Measurements from ENCODE around the gene SHC3. TPM values are rescaled to one million over a fixed set of nuclear protein-coding genes. Genes with fewer than 3 reads are reported as not detected.

SHC3 gene
- total RNA-seq, 1 donor: 11.7 TPM

- H3K4me3 ChIP-seq (ENCODE audit: low read depth, low read length): no peak overlapping the region
- no peak for TF ChIP-seq CTCF (IDR thresholded peaks at IDR 0.05; ENCODE audit: insufficient read depth, low read depth, low read length)
- peak; percentile 90 for DNase-seq (ENCODE audit: low read depth)
Measured at GRCh38 chr9:89021154-89021803, 157.3 kb downstream of the SHC3 start.

- TF ChIP-seq CTCF (IDR thresholded peaks at IDR 0.05; ENCODE audit: insufficient read depth, low read depth, low read length): no peak
- DNase-seq (ENCODE audit: low read depth): no peak
Measured at GRCh38 chr9:89020754-89021153, 157.9 kb downstream of the SHC3 start.

GRCh38 chr9:89015336-89015735, 163.3 kb downstream of the SHC3 start:
- DNase-seq (ENCODE audit: low read depth): no peak
- no peak overlapping the region for H3K4me3 ChIP-seq (ENCODE audit: low read depth, low read length)
- no peak for TF ChIP-seq CTCF (IDR thresholded peaks at IDR 0.05; ENCODE audit: insufficient read depth, low read depth, low read length)

More at GRCh38 chr9:89020754-89021153, 157.9 kb downstream of the SHC3 start:
- no peak overlapping the region for H3K4me3 ChIP-seq (ENCODE audit: low read depth, low read length)

GRCh38 chr9:89014153-89014552, 164.5 kb downstream of the SHC3 start:
- DNase-seq (ENCODE audit: low read depth): no peak
- TF ChIP-seq CTCF (IDR thresholded peaks at IDR 0.05; ENCODE audit: insufficient read depth, low read depth, low read length): no peak
- H3K4me3 ChIP-seq (ENCODE audit: low read depth, low read length): no peak overlapping the region

- DNase-seq (ENCODE audit: low read depth): no peak
- TF ChIP-seq CTCF (IDR thresholded peaks at IDR 0.05; ENCODE audit: insufficient read depth, low read depth, low read length): no peak
- H3K4me3 ChIP-seq (ENCODE audit: low read depth, low read length): no peak overlapping the region
Measured at GRCh38 chr9:89013660-89014059, 165.0 kb downstream of the SHC3 start.

- no peak for TF ChIP-seq CTCF (IDR thresholded peaks at IDR 0.05; ENCODE audit: insufficient read depth, low read depth, low read length)
- H3K4me3 ChIP-seq (ENCODE audit: low read depth, low read length): no peak overlapping the region
- DNase-seq (ENCODE audit: low read depth): no peak
Measured at GRCh38 chr9:89012294-89013042, 166.2 kb downstream of the SHC3 start.
